ENCODE data around the gene ROBO2. TPM values are rescaled to one million over a fixed set of nuclear protein-coding genes. Genes with fewer than 3 reads are reported as not detected.

The ROBO2 gene
- total RNA-seq, 2 donors from 2014 or later = 2.5 to 2.9 TPM

DNA sequence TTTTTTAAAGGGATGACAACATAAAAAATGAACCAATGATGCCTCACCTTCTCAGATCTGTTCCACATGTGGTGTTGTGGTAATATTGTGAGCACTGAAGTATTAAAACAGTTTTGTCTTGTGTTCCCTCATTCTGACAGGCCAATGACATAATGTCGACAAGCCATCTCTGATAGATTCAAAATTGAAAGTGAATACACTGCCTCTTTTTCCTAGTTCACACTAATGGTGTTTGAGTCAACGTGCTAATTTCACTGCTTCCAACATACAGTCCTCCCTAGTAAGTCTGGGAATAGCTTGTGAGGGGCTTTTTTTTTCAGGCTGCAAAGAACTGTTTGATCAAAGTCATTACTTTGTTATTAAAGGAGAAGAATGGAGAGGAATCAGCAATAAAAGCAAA is 82.8 kb downstream of the ROBO2 start:
- H3K4me1 ChIP-seq (ENCODE audit: control insufficient read depth, insufficient read depth, low read length) = no peaks in the 10 kb centered on the region
- H3K27ac Mint-ChIP-seq = no peak overlapping the region
- H3K27ac ChIP-seq (ENCODE audit: low read depth, low read length) = no peak overlapping the region
- no peaks in the 10 kb centered on the region for H3K27me3 Mint-ChIP-seq (ENCODE audit: insufficient read depth)
- TF ChIP-seq, protein P1, sequence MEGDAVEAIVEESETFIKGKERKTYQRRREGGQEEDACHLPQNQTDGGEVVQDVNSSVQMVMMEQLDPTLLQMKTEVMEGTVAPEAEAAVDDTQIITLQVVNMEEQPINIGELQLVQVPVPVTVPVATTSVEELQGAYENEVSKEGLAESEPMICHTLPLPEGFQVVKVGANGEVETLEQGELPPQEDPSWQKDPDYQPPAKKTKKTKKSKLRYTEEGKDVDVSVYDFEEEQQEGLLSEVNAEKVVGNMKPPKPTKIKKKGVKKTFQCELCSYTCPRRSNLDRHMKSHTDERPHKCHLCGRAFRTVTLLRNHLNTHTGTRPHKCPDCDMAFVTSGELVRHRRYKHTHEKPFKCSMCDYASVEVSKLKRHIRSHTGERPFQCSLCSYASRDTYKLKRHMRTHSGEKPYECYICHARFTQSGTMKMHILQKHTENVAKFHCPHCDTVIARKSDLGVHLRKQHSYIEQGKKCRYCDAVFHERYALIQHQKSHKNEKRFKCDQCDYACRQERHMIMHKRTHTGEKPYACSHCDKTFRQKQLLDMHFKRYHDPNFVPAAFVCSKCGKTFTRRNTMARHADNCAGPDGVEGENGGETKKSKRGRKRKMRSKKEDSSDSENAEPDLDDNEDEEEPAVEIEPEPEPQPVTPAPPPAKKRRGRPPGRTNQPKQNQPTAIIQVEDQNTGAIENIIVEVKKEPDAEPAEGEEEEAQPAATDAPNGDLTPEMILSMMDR (conservative IDR thresholded peaks at IDR 0.05) = no peak
- no peaks in the 10 kb centered on the region for H3K27me3 ChIP-seq (ENCODE audit: control insufficient read depth, insufficient read depth, low read length, poor library complexity, severe bottlenecking)
- no peaks in the 10 kb centered on the region for H3K36me3 ChIP-seq (ENCODE audit: control insufficient read depth, insufficient read depth, low read length)
- H3K4me1 Mint-ChIP-seq = no peaks in the 10 kb centered on the region
- no peaks in the 10 kb centered on the region for H3K9me3 Mint-ChIP-seq
- H3K4me3 ChIP-seq (ENCODE audit: low read length) = no peak overlapping the region
- H3K4me3 Mint-ChIP-seq = no peak overlapping the region
- no peak overlapping the region for H3K9ac ChIP-seq (ENCODE audit: extremely low read depth, low read length, poor library complexity, severe bottlenecking)
- DNase-seq = no peak
- WGBS, 2 experiments (ENCODE audit: insufficient coverage in 1 of 2, insufficient read length in 1 of 2) = 92 to 100% methylated on average over 1 to 2 of the region's 2 CpGs
- no peaks in the 10 kb centered on the region for H3K9me3 ChIP-seq (ENCODE audit: control insufficient read depth, low read length)
- H3K36me3 Mint-ChIP-seq (ENCODE audit: low read depth) = no peaks in the 10 kb centered on the region

DNA sequence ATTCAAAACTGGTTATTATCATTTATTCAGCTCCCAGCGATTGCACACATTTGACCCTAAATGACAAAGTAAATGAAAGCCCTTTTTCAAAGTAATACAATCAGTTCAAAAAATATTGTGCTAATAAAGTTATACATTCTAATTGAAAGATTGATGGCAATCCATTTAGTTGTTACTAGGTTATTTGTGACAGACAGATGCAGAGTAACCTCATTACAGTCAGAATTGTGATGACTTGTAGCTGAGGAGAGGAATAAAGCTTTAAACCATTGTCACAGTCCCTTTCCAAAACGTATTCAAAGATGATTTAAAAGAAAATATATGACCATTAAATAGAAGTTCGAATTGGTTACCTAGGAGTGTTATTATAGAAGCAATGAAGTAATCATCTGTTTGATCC is 86.1 kb downstream of the ROBO2 start:
- H3K9me3 Mint-ChIP-seq = no peaks in the 10 kb centered on the region
- H3K27ac Mint-ChIP-seq = no peak overlapping the region
- H3K4me1 ChIP-seq (ENCODE audit: control insufficient read depth, insufficient read depth, low read length) = peaks cover under 1% of the 10 kb centered on the region
- no peak overlapping the region for H3K4me3 ChIP-seq (ENCODE audit: low read length)
- H3K27me3 Mint-ChIP-seq (ENCODE audit: insufficient read depth) = no peaks in the 10 kb centered on the region
- no peak for DNase-seq
- H3K4me1 Mint-ChIP-seq = no peaks in the 10 kb centered on the region
- 88% methylated on average over 3 of the region's 3 CpGs; no CpG with 5 or more reads in 1 of the 2 experiments for WGBS, 2 experiments (ENCODE audit: insufficient coverage in 1 of 2, insufficient read length in 1 of 2)
- no peak overlapping the region for H3K9ac ChIP-seq (ENCODE audit: extremely low read depth, low read length, poor library complexity, severe bottlenecking)
- no peaks in the 10 kb centered on the region for H3K27me3 ChIP-seq (ENCODE audit: control insufficient read depth, insufficient read depth, low read length, poor library complexity, severe bottlenecking)
- no peak overlapping the region for H3K27ac ChIP-seq (ENCODE audit: low read depth, low read length)
- no peaks in the 10 kb centered on the region for H3K9me3 ChIP-seq (ENCODE audit: control insufficient read depth, low read length)
- TF ChIP-seq, protein P1 (conservative IDR thresholded peaks at IDR 0.05) = no peak
- H3K36me3 ChIP-seq (ENCODE audit: control insufficient read depth, insufficient read depth, low read length) = no peaks in the 10 kb centered on the region
- H3K4me3 Mint-ChIP-seq = no peak overlapping the region
- no peaks in the 10 kb centered on the region for H3K36me3 Mint-ChIP-seq (ENCODE audit: low read depth)

DNA sequence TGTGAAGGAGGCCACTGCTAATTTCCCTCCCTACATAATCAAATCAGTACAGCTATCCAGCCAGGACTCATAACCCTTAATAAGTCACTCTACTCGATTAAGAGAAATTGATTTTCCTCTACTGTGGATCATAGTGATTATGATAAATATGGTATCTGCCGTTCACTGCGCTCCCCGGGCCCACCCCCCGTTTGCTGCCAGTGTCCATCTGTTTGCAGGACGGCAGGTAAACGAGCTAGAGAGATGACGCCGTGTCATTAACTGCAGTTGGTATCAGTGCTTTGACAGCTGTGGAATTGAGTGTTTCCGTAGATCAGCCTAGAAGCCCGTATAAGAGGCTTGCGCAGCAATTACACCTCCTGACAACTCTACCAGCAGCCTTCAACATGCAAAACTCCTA is 94.9 kb downstream of the ROBO2 start:
- TF ChIP-seq, protein P1 (conservative IDR thresholded peaks at IDR 0.05) = no peak
- H3K9me3 Mint-ChIP-seq = no peaks in the 10 kb centered on the region
- H3K4me3 ChIP-seq (ENCODE audit: low read length) = no peak overlapping the region
- H3K27ac Mint-ChIP-seq = no peak overlapping the region
- H3K27me3 Mint-ChIP-seq (ENCODE audit: insufficient read depth) = no peaks in the 10 kb centered on the region
- 95% methylated on average over 12 of the region's 12 CpGs; no CpG with 5 or more reads in 1 of the 2 experiments for WGBS, 2 experiments (ENCODE audit: insufficient coverage in 1 of 2, insufficient read length in 1 of 2)
- no peak overlapping the region for H3K27ac ChIP-seq (ENCODE audit: low read depth, low read length)
- H3K36me3 ChIP-seq (ENCODE audit: control insufficient read depth, insufficient read depth, low read length) = no peaks in the 10 kb centered on the region
- H3K4me3 Mint-ChIP-seq = no peak overlapping the region
- no peaks in the 10 kb centered on the region for H3K36me3 Mint-ChIP-seq (ENCODE audit: low read depth)
- H3K9me3 ChIP-seq (ENCODE audit: control insufficient read depth, low read length) = no peaks in the 10 kb centered on the region
- no peaks in the 10 kb centered on the region for H3K27me3 ChIP-seq (ENCODE audit: control insufficient read depth, insufficient read depth, low read length, poor library complexity, severe bottlenecking)
- H3K4me1 ChIP-seq (ENCODE audit: control insufficient read depth, insufficient read depth, low read length) = peaks cover 4% of the 10 kb centered on the region
- H3K9ac ChIP-seq (ENCODE audit: extremely low read depth, low read length, poor library complexity, severe bottlenecking) = no peak overlapping the region
- DNase-seq = no peak
- peaks cover 5% of the 10 kb centered on the region for H3K4me1 Mint-ChIP-seq
